Caco-2 (cell line): ENCODE measurements around the gene SH2D1B. TPM values are rescaled to one million over a fixed set of nuclear protein-coding genes. Genes with fewer than 3 reads are reported as not detected.
"Not testable (repeated sequence)": the region's sequence is repeated elsewhere in the genome, so short reads cannot be mapped to it uniquely, and the experiment has no call there.

ENCODE experiments used
- BruUV-seq: library from RNA; stranded (reverse); fragments of 400-500 nt; replicated peaks from 2 replicates; lab custom pipeline; 2021; lab: Mats Ljungman, UMichigan
- CTCF ChIA-PET: fragments of 300-600 bp; sonication (Branson Sonifier 250); formaldehyde crosslinking; loops from one replicate; lab custom pipeline; 2022; ENCODE audit warnings: antibody characterized with exemption; lab: Charles Lee
- POLR2A ChIA-PET: fragments of 300-600 bp; sonication (Branson Sonifier 250); formaldehyde crosslinking; loops from one replicate; lab custom pipeline; 2022; ENCODE audit warnings: antibody characterized with exemption; lab: Charles Lee
- DNase-seq, 2 experiments: peaks; one replicate each; pipeline versions ENCODE4 v3.0.0 to v3.0.0-alpha.2; 2020 to 2022
- H3K27me3 ChIP-seq: replicated peaks from 2 replicates; pipeline ENCODE4 v1.6.0; 2011; ENCODE audit warnings: low read length; ENCODE audit not compliant: control insufficient read depth, insufficient read depth
- H3K36me3 ChIP-seq: 2 replicates; pipeline ENCODE4 v1.5.1; 2011; ENCODE audit warnings: low read length; ENCODE audit not compliant: control insufficient read depth, insufficient read depth
- H3K4me1 ChIP-seq: fragments of 250-450 bp; sonication (Bioruptor Pico); 2 replicates; pipeline ENCODE4 v1.5.1; 2020; ENCODE audit warnings: mild to moderate bottlenecking
- H3K4me3 ChIP-seq: 2 replicates; pipeline ENCODE4 v1.5.1; 2011; ENCODE audit warnings: low read depth, mild to moderate bottlenecking, control low read depth, low read length
- H3K9me3 ChIP-seq: fragments of 250-450 bp; sonication (Bioruptor Pico); 2 replicates; pipeline ENCODE4 v1.5.1; 2020; ENCODE audit warnings: mild to moderate bottlenecking, moderate library complexity
- H3K27ac Mint-ChIP-seq: one replicate; pipeline ENCODE4 v1.8.0; 2022; ENCODE audit warnings: mixed read lengths; ENCODE audit not compliant: unreplicated experiment
- H3K27me3 Mint-ChIP-seq: one replicate; pipeline ENCODE4 v1.8.0; 2022; ENCODE audit warnings: mixed read lengths; ENCODE audit not compliant: insufficient read depth, unreplicated experiment
- H3K36me3 Mint-ChIP-seq: one replicate; pipeline ENCODE4 v1.8.0; 2022; ENCODE audit warnings: mild to moderate bottlenecking, mixed read lengths; ENCODE audit not compliant: insufficient read depth, unreplicated experiment
- H3K4me1 Mint-ChIP-seq: one replicate; pipeline ENCODE4 v1.8.0; 2022; ENCODE audit warnings: low read depth, mixed read lengths; ENCODE audit not compliant: unreplicated experiment
- H3K4me3 Mint-ChIP-seq: one replicate; pipeline ENCODE4 v1.8.0; 2022; ENCODE audit warnings: mild to moderate bottlenecking, moderate library complexity, mixed read lengths; ENCODE audit not compliant: unreplicated experiment
- H3K9me3 Mint-ChIP-seq: one replicate; pipeline ENCODE4 v1.8.0; 2022; ENCODE audit warnings: mixed read lengths; ENCODE audit not compliant: unreplicated experiment
- CTCF ChIP-seq, 2 experiments: fragments of 200-600 bp in 1 of 2; IDR thresholded peaks; 1 replicate in 1 of 2; 2 replicates in 1 of 2; pipeline versions ENCODE4 v1.5.1 to v1.8.0; 2011 to 2022; ENCODE audit warnings: antibody characterized with exemption in 1 of 2, control low read depth in 1 of 2, inconsistent platforms in 1 of 2, low read depth in 1 of 2, low read length in 1 of 2, mild to moderate bottlenecking in 1 of 2, moderate library complexity in 1 of 2; ENCODE audit not compliant: insufficient read depth in 1 of 2, severe bottlenecking in 1 of 2, unreplicated experiment in 1 of 2
- intact Hi-C: fragments of 100-400 bp; cut with micrococcal nuclease; formaldehyde crosslinking; loops from one replicate; pipeline ENCODE4 v1.10.0; 2022; ENCODE audit not compliant: unreplicated experiment
- total RNA-seq: library from RNA; stranded (reverse); gene quantifications from 2 replicates; pipeline ENCODE4 v1.2.3, GENCODE V29; 2022

The SH2D1B gene
- total RNA-seq, 1 experiment from 2014 or later: not detected

- no peaks in the 10 kb centered on the region for H3K36me3 Mint-ChIP-seq
- Histone ChIP-seq H3K4me1 (no peaks in the 10 kb centered on the region), H3K27me3 (no peaks in the 10 kb centered on the region), H3K9me3 (no peaks in the 10 kb centered on the region), H3K36me3 (no peaks in the 10 kb centered on the region), H3K4me3 (no peak overlapping the region)
- DNase-seq: peak in 1 of 2 experiments; percentile 61
- H3K27ac Mint-ChIP-seq: no peak overlapping the region
- no peaks in the 10 kb centered on the region for H3K9me3 Mint-ChIP-seq
- TF ChIP-seq CTCF (IDR thresholded peaks at IDR 0.05; ENCODE audit: insufficient read depth in 1 of 2, low read depth in 1 of 2, low read length in 1 of 2, severe bottlenecking in 1 of 2, unreplicated experiment in 1 of 2): peak; percentile 65 to 73
- ChIA-PET CTCF (interaction anchor here (0.6 to 1.4 kb wide), 20 partner anchors 8 to 591 kb away, joined by 3 to 14 read pairs (median 4); partner anchors contain the start of gene C1orf226), POLR2A (interaction anchor here (0.5 kb wide), 1 partner anchor 203 kb away, joined by 5 read pairs; no protein-coding TSS in a partner anchor)
- H3K4me3 Mint-ChIP-seq: no peak overlapping the region
- no peaks in the 10 kb centered on the region for H3K27me3 Mint-ChIP-seq
- intact Hi-C loops: loop anchor here (1.0 to 5.0 kb wide), 3 partner anchors 35 to 301 kb away; partner anchors contain the start of gene UHMK1
- BruUV-seq: no TSS peak
- H3K4me1 Mint-ChIP-seq: peaks cover 9% of the 10 kb centered on the region
Measured at GRCh38 chr1:162357681-162358266, 54.2 kb downstream of the SH2D1B start.

GRCh38 chr1:162353702-162354101, 58.2 kb downstream of the SH2D1B start:
- DNase-seq: no peak
- intact Hi-C loops: no loop called here
- ChIA-PET POLR2A (no interaction called here), CTCF (no interaction called here)
- Mint-ChIP-seq H3K27me3 (no peaks in the 10 kb centered on the region), H3K27ac (no peak overlapping the region), H3K4me1 (peaks cover 44% of the 10 kb centered on the region), H3K4me3 (no peak overlapping the region), H3K9me3 (no peaks in the 10 kb centered on the region), H3K36me3 (no peaks in the 10 kb centered on the region)
- Histone ChIP-seq H3K4me1 (peaks cover 33% of the 10 kb centered on the region), H3K9me3 (no peaks in the 10 kb centered on the region), H3K36me3 (no peaks in the 10 kb centered on the region), H3K4me3 (no peak overlapping the region), H3K27me3 (no peaks in the 10 kb centered on the region)
- TF ChIP-seq CTCF (IDR thresholded peaks at IDR 0.05; ENCODE audit: insufficient read depth in 1 of 2, low read depth in 1 of 2, low read length in 1 of 2, severe bottlenecking in 1 of 2, unreplicated experiment in 1 of 2): no peak
- BruUV-seq: no TSS peak

GRCh38 chr1:162353078-162353477, 58.9 kb downstream of the SH2D1B start:
- no peaks in the 10 kb centered on the region for H3K27me3 Mint-ChIP-seq
- CTCF ChIA-PET: no interaction called here
- no peak overlapping the region for H3K4me3 ChIP-seq
- TF ChIP-seq CTCF (IDR thresholded peaks at IDR 0.05; ENCODE audit: insufficient read depth in 1 of 2, low read depth in 1 of 2, low read length in 1 of 2, severe bottlenecking in 1 of 2, unreplicated experiment in 1 of 2): no peak
- intact Hi-C loops: no loop called here
- DNase-seq: no peak
- H3K36me3 Mint-ChIP-seq: no peaks in the 10 kb centered on the region
- H3K4me1 Mint-ChIP-seq: peaks cover 51% of the 10 kb centered on the region
- no peaks in the 10 kb centered on the region for H3K27me3 ChIP-seq
- no peaks in the 10 kb centered on the region for H3K9me3 ChIP-seq
- H3K27ac Mint-ChIP-seq: no peak overlapping the region
- H3K4me1 ChIP-seq: peaks cover 39% of the 10 kb centered on the region
- BruUV-seq: no TSS peak
- H3K9me3 Mint-ChIP-seq: no peaks in the 10 kb centered on the region
- POLR2A ChIA-PET: no interaction called here
- no peak overlapping the region for H3K4me3 Mint-ChIP-seq
- no peaks in the 10 kb centered on the region for H3K36me3 ChIP-seq

- H3K36me3 ChIP-seq, DNase-seq, H3K27me3 ChIP-seq, H3K9me3 ChIP-seq, H3K36me3 Mint-ChIP-seq, H3K9me3 Mint-ChIP-seq, POLR2A ChIA-PET, H3K27ac Mint-ChIP-seq, H3K27me3 Mint-ChIP-seq, intact Hi-C loops, CTCF ChIA-PET, BruUV-seq, H3K4me3 ChIP-seq: not testable (repeated sequence)
- H3K4me1 Mint-ChIP-seq: peaks cover 63% of the 10 kb centered on the region
- peaks cover 51% of the 10 kb centered on the region for H3K4me1 ChIP-seq
- H3K4me3 Mint-ChIP-seq: peak overlapping the region; percentile 2
Measured at GRCh38 chr1:162351874-162352273, 60.1 kb downstream of the SH2D1B start.
